GM12875 (cell line): ENCODE data around the gene TSPAN14.

Experiments used
- H3K4me3 ChIP-seq: one replicate; pipeline ENCODE4 v1.5.1; 2011; ENCODE audit warnings: low read depth, low read length, control low read depth
- TF ChIP-seq, protein P1 (sequence below): IDR thresholded peaks from 2 replicates; pipeline ENCODE4 v1.5.1; 2011; ENCODE audit warnings: low read depth, mild to moderate bottlenecking, control low read depth, inconsistent platforms, low read length, moderate library complexity, borderline replicate concordance; ENCODE audit not compliant: insufficient read depth

The TSPAN14 gene

DNA sequence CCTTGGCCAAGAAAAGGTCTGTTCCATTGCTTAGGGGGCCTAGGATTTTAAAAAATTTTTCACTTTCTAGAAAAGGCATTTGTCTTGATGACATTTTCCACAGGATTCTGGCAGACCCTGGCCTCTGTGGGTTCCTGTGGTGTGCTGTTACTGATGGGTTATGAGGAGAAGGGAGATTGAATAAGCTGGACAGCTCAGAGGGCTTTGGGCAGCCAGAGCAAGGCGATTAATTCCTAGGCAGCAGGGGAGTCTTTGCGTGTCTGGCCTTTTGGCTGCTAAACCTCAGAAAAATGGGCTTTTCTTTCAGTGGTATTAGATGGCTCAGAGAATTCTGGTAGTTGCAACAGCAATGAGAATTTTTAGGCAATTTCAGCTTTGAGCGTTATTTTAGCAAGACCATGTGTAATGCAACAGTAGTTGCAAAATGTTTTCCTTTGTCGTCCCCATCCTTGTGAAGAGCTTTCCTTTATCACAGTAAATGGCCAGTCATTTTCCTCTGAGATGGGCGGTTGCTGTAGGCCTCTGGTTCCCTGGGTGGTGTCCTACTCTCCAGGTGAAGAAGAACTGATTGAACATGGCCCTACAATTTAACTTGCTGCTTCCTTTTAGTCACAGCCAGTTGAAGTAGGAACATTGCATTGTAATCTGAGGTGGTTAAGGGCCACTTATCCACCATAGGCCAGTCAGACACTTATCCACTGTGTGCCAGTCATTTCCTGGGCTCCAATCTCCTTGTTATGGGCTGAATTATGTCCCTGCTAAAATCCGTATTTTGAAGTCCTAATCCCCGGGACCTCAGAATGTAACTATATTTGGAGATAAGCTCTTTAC lies 126.7 kb downstream of the TSPAN14 start:
- TF ChIP-seq, protein P1, sequence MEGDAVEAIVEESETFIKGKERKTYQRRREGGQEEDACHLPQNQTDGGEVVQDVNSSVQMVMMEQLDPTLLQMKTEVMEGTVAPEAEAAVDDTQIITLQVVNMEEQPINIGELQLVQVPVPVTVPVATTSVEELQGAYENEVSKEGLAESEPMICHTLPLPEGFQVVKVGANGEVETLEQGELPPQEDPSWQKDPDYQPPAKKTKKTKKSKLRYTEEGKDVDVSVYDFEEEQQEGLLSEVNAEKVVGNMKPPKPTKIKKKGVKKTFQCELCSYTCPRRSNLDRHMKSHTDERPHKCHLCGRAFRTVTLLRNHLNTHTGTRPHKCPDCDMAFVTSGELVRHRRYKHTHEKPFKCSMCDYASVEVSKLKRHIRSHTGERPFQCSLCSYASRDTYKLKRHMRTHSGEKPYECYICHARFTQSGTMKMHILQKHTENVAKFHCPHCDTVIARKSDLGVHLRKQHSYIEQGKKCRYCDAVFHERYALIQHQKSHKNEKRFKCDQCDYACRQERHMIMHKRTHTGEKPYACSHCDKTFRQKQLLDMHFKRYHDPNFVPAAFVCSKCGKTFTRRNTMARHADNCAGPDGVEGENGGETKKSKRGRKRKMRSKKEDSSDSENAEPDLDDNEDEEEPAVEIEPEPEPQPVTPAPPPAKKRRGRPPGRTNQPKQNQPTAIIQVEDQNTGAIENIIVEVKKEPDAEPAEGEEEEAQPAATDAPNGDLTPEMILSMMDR: no peak

DNA sequence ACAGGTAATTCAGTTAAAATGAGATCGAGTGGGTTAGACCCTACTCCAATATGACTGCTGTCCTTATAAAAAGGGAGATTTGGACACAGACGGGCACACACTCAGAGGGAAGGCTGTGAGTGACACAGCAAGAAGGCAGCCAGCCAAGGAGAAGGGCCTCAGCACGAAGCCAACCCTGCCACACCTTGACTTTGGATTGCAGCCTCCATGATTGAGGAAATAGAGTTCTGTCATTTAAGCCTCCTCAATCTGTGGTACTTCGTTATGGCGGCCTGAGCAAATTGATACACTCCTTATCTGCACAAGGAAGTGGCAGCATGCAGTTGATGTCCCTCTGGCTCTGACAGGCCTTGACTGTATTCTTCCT lies 127.3 kb downstream of the TSPAN14 start:
- H3K4me3 ChIP-seq: no peak overlapping the region
- TF ChIP-seq, protein P1: no peak

More for the DNA sequence above, 126.7 kb downstream of the TSPAN14 start:
- no peak overlapping the region for H3K4me3 ChIP-seq

DNA sequence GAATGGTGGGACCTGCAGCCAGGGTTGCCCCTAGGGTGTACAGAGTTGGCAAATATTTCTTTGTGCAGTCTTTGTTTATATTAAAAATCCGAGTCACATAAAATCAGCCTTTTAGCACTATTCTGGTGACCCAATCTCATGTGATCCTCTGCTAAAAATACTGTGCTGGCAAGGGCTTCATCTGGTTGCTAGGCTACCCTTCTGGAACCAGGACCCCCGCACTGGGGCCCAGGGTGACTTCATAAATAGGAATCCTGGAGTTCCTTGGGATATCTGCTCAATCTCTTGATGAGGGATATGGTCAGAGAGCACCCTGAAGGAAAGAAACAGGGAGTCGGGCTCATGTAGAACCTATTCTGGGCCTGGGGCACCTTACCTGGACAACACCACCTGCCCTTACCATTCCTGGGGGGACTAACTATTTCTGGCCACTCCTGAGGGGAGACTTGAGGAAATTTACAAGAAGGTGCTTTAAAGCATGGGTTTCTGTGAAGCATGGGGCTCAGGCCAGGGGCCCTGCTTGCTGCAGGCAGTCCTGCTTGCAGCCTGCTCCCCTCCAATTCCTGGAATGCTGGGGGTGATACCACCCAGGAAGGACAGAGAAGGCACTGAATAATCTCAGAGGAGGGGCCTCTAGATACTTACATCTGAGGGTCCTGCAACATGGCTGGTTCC lies 128.3 kb downstream of the TSPAN14 start:
- H3K4me3 ChIP-seq: no peak overlapping the region
- TF ChIP-seq, protein P1: no peak
